ENCODE measurements around the gene CYP26C1. TPM values are rescaled to one million over a fixed set of nuclear protein-coding genes. Genes with fewer than 3 reads are reported as not detected.

CYP26C1 gene
- total RNA-seq, 1 experiment from 2014 or later = 0.11 TPM

DNA sequence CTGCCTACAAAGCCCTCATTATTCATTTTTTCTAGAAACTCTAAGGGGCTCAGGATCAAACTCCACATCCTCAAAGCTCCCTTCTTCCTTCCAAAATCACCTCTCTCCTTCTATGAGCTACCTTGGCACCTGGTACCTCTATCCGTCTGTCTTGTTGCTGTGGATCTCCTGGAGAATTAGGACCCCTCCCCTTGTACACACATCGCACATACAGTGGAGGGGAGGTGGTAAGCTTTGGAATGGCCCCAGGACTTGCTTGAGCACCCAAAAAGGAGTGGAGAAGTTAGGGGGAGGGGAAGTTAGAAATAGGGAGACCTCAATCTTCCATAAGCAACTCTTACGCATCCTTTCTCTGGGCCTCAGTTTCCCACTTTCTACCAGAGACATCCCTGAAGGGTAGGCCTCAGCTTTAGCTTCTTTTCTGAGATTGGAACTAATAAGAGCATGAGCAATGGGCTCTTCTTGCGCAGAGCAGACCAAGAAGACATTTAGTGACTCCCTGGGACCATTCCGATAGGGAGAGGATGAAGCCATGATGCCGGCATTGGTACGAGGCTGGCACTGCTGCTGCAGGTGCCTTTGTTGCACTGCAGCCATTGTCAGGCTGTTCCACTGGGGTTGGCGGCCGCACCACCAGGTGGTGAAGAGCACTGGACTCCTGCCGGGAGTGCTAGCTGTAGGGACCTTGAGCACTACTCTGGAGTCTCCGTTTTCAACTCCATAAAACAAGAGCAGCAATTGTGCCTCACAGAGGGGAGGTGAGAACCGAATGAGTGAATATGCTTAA lies 4.5 kb downstream of the CYP26C1 start:
- no peak overlapping the region for H3K27ac Mint-ChIP-seq
- peaks cover 50% of the 10 kb centered on the region for H3K4me1 Mint-ChIP-seq
- ATAC-seq (no peak), DNase-seq (ENCODE audit: low spot score) (no peak)
- peaks cover 3% of the 10 kb centered on the region; the same call in 1 of the 2 replicates for H3K36me3 Mint-ChIP-seq
- no peak for TF ChIP-seq ERG (CRISPR knock-in tag; IDR thresholded peaks at IDR 0.05)
- TF ChIP-seq ZNF423 (CRISPR knock-in tag; IDR thresholded peaks at IDR 0.05) = 0 out of 2 replicates have a peak, but pooled peaks have one; percentile 6
- TF ChIP-seq AR (CRISPR knock-in tag; IDR thresholded peaks at IDR 0.05) = no peak
- peak overlapping the region; percentile 65 for H3K4me3 Mint-ChIP-seq
- peaks cover 99% of the 10 kb centered on the region for H3K27me3 Mint-ChIP-seq (ENCODE audit: low read depth)
- ChIA-PET CTCF (interaction anchor here (0.7 to 9.8 kb wide), 17 partner anchors 10 to 374 kb away, joined by 3 to 106 read pairs (median 4); partner anchors contain the start of gene CYP26A1), POLR2A (no interaction called here)
- H3K9me3 Mint-ChIP-seq = no peaks in the 10 kb centered on the region

DNA sequence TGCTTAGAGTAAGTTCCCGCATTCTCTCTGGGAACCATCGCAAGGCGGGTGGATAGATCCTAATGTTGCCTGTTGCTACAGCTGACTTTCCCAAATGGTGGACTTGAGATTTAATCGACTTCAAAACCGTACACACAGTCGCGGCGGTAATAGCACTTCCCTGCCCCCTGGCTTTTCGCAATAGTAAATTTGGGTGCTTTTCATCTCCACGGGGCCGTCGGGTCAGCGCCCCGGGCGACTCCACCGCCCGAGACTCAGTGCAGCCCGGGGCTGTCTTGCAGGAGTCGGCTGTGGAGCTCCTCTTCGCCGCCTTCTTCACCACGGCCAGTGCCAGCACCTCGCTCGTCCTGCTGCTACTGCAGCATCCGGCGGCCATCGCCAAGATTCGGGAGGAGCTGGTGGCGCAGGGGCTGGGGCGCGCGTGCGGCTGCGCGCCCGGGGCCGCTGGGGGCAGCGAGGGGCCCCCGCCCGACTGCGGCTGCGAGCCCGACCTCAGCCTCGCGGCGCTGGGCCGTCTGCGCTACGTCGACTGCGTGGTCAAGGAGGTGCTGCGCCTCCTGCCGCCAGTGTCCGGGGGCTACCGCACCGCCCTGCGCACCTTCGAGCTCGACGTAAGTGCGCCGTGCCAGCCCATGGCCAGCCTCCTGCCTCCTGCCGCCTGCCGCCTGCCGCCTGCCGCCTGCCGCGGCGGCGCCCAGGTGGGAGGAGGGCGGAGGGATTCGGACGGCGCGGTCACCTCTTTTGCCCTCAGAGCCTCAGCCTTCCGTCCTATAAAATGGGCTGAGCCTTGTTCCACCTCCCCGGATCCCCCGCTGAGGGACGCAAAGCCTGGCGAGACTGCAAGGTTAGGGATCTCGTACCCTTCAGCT lies 5.3 kb downstream of the CYP26C1 start:
- Mint-ChIP-seq H3K27me3 (ENCODE audit: low read depth) (peaks cover 99% of the 10 kb centered on the region), H3K9me3 (no peaks in the 10 kb centered on the region), H3K36me3 (peaks cover 3% of the 10 kb centered on the region; the same call in 1 of the 2 replicates), H3K4me1 (peaks cover 51% of the 10 kb centered on the region), H3K27ac (no peak overlapping the region), H3K4me3 (peak overlapping the region; percentile 65)
- ChIA-PET POLR2A (no interaction called here), CTCF (interaction anchor here (0.7 to 9.8 kb wide), 21 partner anchors 9 to 416 kb away, joined by 3 to 106 read pairs (median 4); partner anchors contain the start of genes CYP26A1, EXOC6 and MYOF)
- DNase-seq (ENCODE audit: low spot score) (peak; percentile 65), ATAC-seq (peak; percentile 36)
- peak; percentile 43; the same call in 1 of the 2 replicates for TF ChIP-seq MYBL2 (CRISPR knock-in tag; IDR thresholded peaks at IDR 0.05)
- 0 out of 2 replicates have a peak, but pooled peaks have one; percentile 15 for TF ChIP-seq ZNF219 (CRISPR knock-in tag; IDR thresholded peaks at IDR 0.05; ENCODE audit: borderline replicate concordance)
- TF ChIP-seq CBFB (CRISPR knock-in tag; IDR thresholded peaks at IDR 0.05; ENCODE audit: low read depth) = no peak
- TF ChIP-seq ZBTB43 (CRISPR knock-in tag; IDR thresholded peaks at IDR 0.05) = no peak
- TF ChIP-seq ATF2 (CRISPR knock-in tag; IDR thresholded peaks at IDR 0.05; ENCODE audit: borderline replicate concordance, low read depth) = no peak
- TF ChIP-seq E2F4 (CRISPR knock-in tag; IDR thresholded peaks at IDR 0.05; ENCODE audit: borderline replicate concordance, low read depth) = no peak
- TF ChIP-seq E2F5 (CRISPR knock-in tag; IDR thresholded peaks at IDR 0.05) = no peak; the same call in 1 of the 2 replicates
- 0 out of 2 replicates have a peak, but pooled peaks have one; percentile 17 for TF ChIP-seq ESRRA (CRISPR knock-in tag; IDR thresholded peaks at IDR 0.05; ENCODE audit: borderline replicate concordance)
- no peak for TF ChIP-seq ZNF423 (CRISPR knock-in tag; IDR thresholded peaks at IDR 0.05)
- peak; percentile 65; the same call in 1 of the 2 replicates for TF ChIP-seq GTF2I (CRISPR knock-in tag; conservative IDR thresholded peaks at IDR 0.05)
- TF ChIP-seq RELA (CRISPR knock-in tag; IDR thresholded peaks at IDR 0.05; ENCODE audit: borderline replicate concordance) = no peak
- TF ChIP-seq ZNF416 (CRISPR knock-in tag; IDR thresholded peaks at IDR 0.05) = no peak
- peak; percentile 57; the same call in 1 of the 2 replicates for TF ChIP-seq FOXP4 (CRISPR knock-in tag; IDR thresholded peaks at IDR 0.05)
- TF ChIP-seq FOXP1 (CRISPR knock-in tag; IDR thresholded peaks at IDR 0.05; ENCODE audit: borderline replicate concordance) = peak; percentile 85
- TF ChIP-seq, protein P1, sequence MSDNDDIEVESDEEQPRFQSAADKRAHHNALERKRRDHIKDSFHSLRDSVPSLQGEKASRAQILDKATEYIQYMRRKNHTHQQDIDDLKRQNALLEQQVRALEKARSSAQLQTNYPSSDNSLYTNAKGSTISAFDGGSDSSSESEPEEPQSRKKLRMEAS (CRISPR knock-in tag; IDR thresholded peaks at IDR 0.05) = peak; percentile 48; the same call in 1 of the 2 replicates

All from WTC11 (cell line).